Measurements from ENCODE around the gene ERBIN. TPM values are rescaled to one million over a fixed set of nuclear protein-coding genes. Genes with fewer than 3 reads are reported as not detected.
A peak's percentile ranks its signal among the peaks of the same experiment; 100 is the strongest.

ERBIN gene
- polyA plus RNA-seq, 3 donors, result 25.2 to 43.3 (median 28.6) TPM

DNA sequence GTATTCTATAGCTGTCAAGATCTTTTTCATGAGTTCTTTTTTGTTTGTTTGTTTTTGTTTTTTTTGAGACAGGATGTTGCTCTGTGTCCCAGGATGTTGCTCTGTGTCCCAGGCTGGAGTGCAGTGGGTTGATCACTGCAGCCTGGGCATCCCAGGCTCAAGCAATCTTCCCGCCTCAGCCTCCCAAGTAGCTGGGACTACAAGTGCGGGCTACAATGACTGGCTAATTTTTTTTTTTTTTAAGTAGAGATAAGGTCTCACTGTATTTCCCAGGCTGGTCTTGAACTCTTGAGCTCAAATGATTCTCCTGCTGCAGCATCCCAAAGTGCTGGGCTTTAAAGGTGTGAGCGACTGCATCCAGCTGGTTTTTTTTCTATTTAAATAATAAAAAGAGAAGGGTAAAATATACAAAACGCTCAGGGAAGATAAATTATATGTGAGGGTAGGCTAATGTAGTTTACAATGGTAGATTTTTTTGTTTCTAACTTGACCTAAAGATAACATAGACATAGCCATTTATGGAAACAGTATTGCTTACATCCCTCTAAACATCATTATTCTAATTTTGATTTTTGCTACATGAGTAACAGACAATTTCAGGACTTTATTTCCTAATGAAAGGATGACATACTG is 21.9 kb downstream of the ERBIN start:
- no peak overlapping the region for H3K9ac ChIP-seq (ENCODE audit: insufficient read depth, low read length, poor library complexity, severe bottlenecking)
- peaks cover 100% of the 10 kb centered on the region for H4K20me1 ChIP-seq (ENCODE audit: insufficient read depth, low read length)
- Mint-ChIP-seq H3K27me3 (ENCODE audit: low read depth in 3 of 3) (peaks cover 0 to 1% (median 0%) of the 10 kb centered on the region in 3 donors), H3K4me3 (no peak overlapping the region), H3K27ac (peak overlapping the region in 1 of 7 donors; percentile 27), H3K36me3 (peaks cover 16 to 28% of the 10 kb centered on the region in 2 donors), H3K4me1 (peaks cover 17% of the 10 kb centered on the region), H3K9me3 (no peaks in the 10 kb centered on the region)
- H3K4me1 ChIP-seq (ENCODE audit: control insufficient read depth in 1 of 2, insufficient read depth in 2 of 2, low read length in 2 of 2), result no peaks in the 10 kb centered on the region
- H2AFZ ChIP-seq (ENCODE audit: insufficient read depth, low read depth, low read length, poor library complexity, severe bottlenecking), result no peak overlapping the region
- TF ChIP-seq, protein P1, sequence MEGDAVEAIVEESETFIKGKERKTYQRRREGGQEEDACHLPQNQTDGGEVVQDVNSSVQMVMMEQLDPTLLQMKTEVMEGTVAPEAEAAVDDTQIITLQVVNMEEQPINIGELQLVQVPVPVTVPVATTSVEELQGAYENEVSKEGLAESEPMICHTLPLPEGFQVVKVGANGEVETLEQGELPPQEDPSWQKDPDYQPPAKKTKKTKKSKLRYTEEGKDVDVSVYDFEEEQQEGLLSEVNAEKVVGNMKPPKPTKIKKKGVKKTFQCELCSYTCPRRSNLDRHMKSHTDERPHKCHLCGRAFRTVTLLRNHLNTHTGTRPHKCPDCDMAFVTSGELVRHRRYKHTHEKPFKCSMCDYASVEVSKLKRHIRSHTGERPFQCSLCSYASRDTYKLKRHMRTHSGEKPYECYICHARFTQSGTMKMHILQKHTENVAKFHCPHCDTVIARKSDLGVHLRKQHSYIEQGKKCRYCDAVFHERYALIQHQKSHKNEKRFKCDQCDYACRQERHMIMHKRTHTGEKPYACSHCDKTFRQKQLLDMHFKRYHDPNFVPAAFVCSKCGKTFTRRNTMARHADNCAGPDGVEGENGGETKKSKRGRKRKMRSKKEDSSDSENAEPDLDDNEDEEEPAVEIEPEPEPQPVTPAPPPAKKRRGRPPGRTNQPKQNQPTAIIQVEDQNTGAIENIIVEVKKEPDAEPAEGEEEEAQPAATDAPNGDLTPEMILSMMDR (IDR thresholded peaks at IDR 0.05), result no peak
- H3K27ac ChIP-seq (ENCODE audit: low read depth in 1 of 2, low read length in 2 of 2), result no peak overlapping the region
- H3K36me3 ChIP-seq (replicated peaks in 1 of 2; ENCODE audit: control insufficient read depth in 1 of 2, insufficient read depth in 2 of 2, low read length in 2 of 2), result peaks cover 9 to 17% of the 10 kb centered on the region in 2 donors
- H3K4me3 ChIP-seq (replicated peaks in 1 of 3; ENCODE audit: low read depth in 2 of 3, low read length in 3 of 3), result no peak overlapping the region
- no peak overlapping the region for H3K4me2 ChIP-seq (replicated peaks; ENCODE audit: extremely low read depth, low read length, poor library complexity, severe bottlenecking)
- intact Hi-C loops (cut with micrococcal nuclease), result no loop called here
- DNase-seq, result no peak
- no peaks in the 10 kb centered on the region for H3K9me3 ChIP-seq (replicated peaks in 1 of 2; ENCODE audit: control insufficient read depth in 1 of 2, insufficient read depth in 1 of 2, low read length in 2 of 2)
- H3K79me2 ChIP-seq (ENCODE audit: insufficient read depth, low read length), result peaks cover 100% of the 10 kb centered on the region
- no peaks in the 10 kb centered on the region for H3K27me3 ChIP-seq (ENCODE audit: control insufficient read depth in 2 of 2, insufficient read depth in 2 of 2, low read length in 2 of 2)
- WGBS (ENCODE audit: insufficient coverage), result 100% methylated on average over 2 of the region's 4 CpGs

DNA sequence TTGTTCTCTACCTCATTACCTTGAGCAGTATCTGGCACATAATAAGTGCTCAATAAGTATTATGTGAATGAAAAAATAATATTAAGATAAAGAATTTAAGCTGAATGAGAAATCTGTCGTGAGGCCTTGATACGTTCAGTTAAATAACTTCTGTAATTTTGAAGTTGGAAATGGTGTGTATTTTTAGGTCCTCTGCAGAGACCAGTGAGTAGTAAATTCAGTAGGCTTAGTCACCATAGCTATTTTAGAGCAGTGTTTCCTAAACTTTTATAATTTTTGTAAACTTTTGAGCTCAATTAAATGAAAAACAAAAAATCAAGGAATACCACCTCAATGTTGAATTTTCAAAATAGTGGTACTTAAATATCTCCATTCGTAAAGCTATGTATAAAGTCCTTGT is 25.0 kb downstream of the ERBIN start:
- H3K36me3 Mint-ChIP-seq, result peaks cover 12 to 14% of the 10 kb centered on the region in 2 donors
- Histone ChIP-seq H3K4me1 (ENCODE audit: control insufficient read depth in 1 of 2, insufficient read depth in 2 of 2, low read length in 2 of 2) (no peaks in the 10 kb centered on the region), H4K20me1 (ENCODE audit: insufficient read depth, low read length) (peaks cover 100% of the 10 kb centered on the region), H2AFZ (ENCODE audit: insufficient read depth, low read depth, low read length, poor library complexity, severe bottlenecking) (no peak overlapping the region), H3K4me3 (replicated peaks in 1 of 3; ENCODE audit: low read depth in 2 of 3, low read length in 3 of 3) (no peak overlapping the region), H3K9ac (ENCODE audit: insufficient read depth, low read length, poor library complexity, severe bottlenecking) (no peak overlapping the region), H3K36me3 (replicated peaks in 1 of 2; ENCODE audit: control insufficient read depth in 1 of 2, insufficient read depth in 2 of 2, low read length in 2 of 2) (peaks cover 4 to 9% of the 10 kb centered on the region in 2 donors), H3K27ac (ENCODE audit: low read depth in 1 of 2, low read length in 2 of 2) (no peak overlapping the region), H3K27me3 (ENCODE audit: control insufficient read depth in 2 of 2, insufficient read depth in 2 of 2, low read length in 2 of 2) (no peaks in the 10 kb centered on the region), H3K9me3 (replicated peaks in 1 of 2; ENCODE audit: control insufficient read depth in 1 of 2, insufficient read depth in 1 of 2, low read length in 2 of 2) (no peaks in the 10 kb centered on the region), H3K4me2 (replicated peaks; ENCODE audit: extremely low read depth, low read length, poor library complexity, severe bottlenecking) (no peak overlapping the region), H3K79me2 (ENCODE audit: insufficient read depth, low read length) (peaks cover 100% of the 10 kb centered on the region)
- TF ChIP-seq, protein P1 (IDR thresholded peaks at IDR 0.05), result no peak
- intact Hi-C loops (cut with micrococcal nuclease), result no loop called here
- peaks cover 0 to 4% (median 0%) of the 10 kb centered on the region in 7 donors for H3K9me3 Mint-ChIP-seq
- no CpG with 5 or more reads among the region's 3 CpGs for WGBS (ENCODE audit: insufficient coverage)
- no peak overlapping the region for H3K4me3 Mint-ChIP-seq
- no peak overlapping the region for H3K27ac Mint-ChIP-seq
- H3K4me1 Mint-ChIP-seq, result peaks cover 19% of the 10 kb centered on the region
- no peak for DNase-seq
- H3K27me3 Mint-ChIP-seq (ENCODE audit: low read depth in 3 of 3), result peaks cover 0 to 3% (median 2%) of the 10 kb centered on the region in 3 donors
